Osteocyte (in vitro differentiated cells): ENCODE data around the gene SOX5. TPM values are rescaled to one million over a fixed set of nuclear protein-coding genes. Genes with fewer than 3 reads are reported as not detected.

Experiments used
- DNase-seq: peaks from one replicate; pipeline ENCODE4 v3.0.0; 2021; ENCODE audit warnings: mixed read lengths; ENCODE audit not compliant: unreplicated experiment; ENCODE audit errors: extremely low spot score
- H3K27ac Mint-ChIP-seq: one replicate; pipeline ENCODE4 v1.8.0; 2021; ENCODE audit warnings: mild to moderate bottlenecking, mixed read lengths; ENCODE audit not compliant: unreplicated experiment
- H3K27me3 Mint-ChIP-seq: one replicate; pipeline ENCODE4 v1.8.0; 2021; ENCODE audit warnings: mixed read lengths; ENCODE audit not compliant: unreplicated experiment
- H3K36me3 Mint-ChIP-seq: one replicate; pipeline ENCODE4 v1.8.0; 2021; ENCODE audit warnings: mixed read lengths; ENCODE audit not compliant: unreplicated experiment
- H3K4me1 Mint-ChIP-seq: one replicate; pipeline ENCODE4 v1.8.0; 2021; ENCODE audit warnings: mixed read lengths; ENCODE audit not compliant: unreplicated experiment
- H3K4me3 Mint-ChIP-seq: one replicate; pipeline ENCODE4 v1.8.0; 2021; ENCODE audit warnings: mild to moderate bottlenecking, moderate library complexity, mixed read lengths; ENCODE audit not compliant: unreplicated experiment
- H3K9me3 Mint-ChIP-seq: one replicate; pipeline ENCODE4 v1.8.0; 2021; ENCODE audit warnings: mixed read lengths; ENCODE audit not compliant: unreplicated experiment
- total RNA-seq: library from RNA; stranded (reverse); gene quantifications from 2 replicates; pipeline ENCODE4 v1.2.1, GENCODE V29; 2021
- TF ChIP-seq, protein P1 (sequence below): fragments of 200-600 bp; sonication (generic); IDR thresholded peaks from 2 replicates; pipeline ENCODE4 v1.5.0; 2021; ENCODE audit warnings: antibody characterized with exemption, mild to moderate bottlenecking, moderate library complexity

The SOX5 gene
- total RNA-seq, 1 donor from 2014 or later, result 6.3 TPM

DNA sequence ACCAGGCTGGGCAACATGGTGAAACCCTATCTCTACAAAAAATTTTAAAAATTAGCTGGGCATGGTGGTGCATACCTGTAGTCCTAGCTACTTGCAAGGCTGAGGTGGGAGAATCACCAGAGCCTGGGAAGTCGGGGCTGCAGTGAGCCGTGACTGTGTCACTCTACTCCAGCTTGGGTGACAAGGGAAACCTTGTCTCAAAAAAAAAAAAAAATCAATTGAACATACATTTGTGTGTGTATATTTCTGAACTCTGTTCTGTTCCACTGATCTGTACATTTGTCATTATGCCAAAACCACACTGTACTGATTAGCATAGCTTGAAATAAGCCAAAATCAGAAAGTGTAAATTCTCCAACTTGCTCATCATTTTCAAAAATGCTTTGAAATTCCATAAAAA, 254.6 kb downstream of the SOX5 start:
- TF ChIP-seq, protein P1, sequence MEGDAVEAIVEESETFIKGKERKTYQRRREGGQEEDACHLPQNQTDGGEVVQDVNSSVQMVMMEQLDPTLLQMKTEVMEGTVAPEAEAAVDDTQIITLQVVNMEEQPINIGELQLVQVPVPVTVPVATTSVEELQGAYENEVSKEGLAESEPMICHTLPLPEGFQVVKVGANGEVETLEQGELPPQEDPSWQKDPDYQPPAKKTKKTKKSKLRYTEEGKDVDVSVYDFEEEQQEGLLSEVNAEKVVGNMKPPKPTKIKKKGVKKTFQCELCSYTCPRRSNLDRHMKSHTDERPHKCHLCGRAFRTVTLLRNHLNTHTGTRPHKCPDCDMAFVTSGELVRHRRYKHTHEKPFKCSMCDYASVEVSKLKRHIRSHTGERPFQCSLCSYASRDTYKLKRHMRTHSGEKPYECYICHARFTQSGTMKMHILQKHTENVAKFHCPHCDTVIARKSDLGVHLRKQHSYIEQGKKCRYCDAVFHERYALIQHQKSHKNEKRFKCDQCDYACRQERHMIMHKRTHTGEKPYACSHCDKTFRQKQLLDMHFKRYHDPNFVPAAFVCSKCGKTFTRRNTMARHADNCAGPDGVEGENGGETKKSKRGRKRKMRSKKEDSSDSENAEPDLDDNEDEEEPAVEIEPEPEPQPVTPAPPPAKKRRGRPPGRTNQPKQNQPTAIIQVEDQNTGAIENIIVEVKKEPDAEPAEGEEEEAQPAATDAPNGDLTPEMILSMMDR, result no peak
- Mint-ChIP-seq H3K4me3 (no peak overlapping the region), H3K9me3 (peaks cover 13% of the 10 kb centered on the region), H3K27me3 (no peaks in the 10 kb centered on the region), H3K27ac (no peak overlapping the region), H3K4me1 (no peaks in the 10 kb centered on the region), H3K36me3 (peaks cover 2% of the 10 kb centered on the region)
- DNase-seq, result no peak

DNA sequence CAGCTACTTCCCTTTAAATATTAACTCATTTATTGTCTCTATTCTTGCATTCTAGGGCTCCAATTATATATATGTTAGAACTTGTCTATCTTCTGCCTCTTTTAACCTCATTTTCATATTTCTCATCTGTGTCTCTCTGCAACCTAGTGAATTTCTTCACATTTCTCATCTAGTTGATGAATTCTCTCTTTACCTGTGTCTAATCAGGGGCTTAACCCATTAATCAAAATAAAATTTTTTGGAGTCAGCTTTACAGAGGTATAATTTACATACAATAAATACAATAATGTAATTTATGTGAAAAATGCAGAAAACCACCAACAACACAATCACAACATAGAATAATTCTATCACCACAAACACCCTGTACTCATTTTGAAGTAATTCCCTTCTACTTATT, 255.2 kb downstream of the SOX5 start:
- TF ChIP-seq, protein P1, result no peak
- Mint-ChIP-seq H3K27ac (no peak overlapping the region), H3K4me3 (no peak overlapping the region), H3K4me1 (no peaks in the 10 kb centered on the region), H3K36me3 (peaks cover 2% of the 10 kb centered on the region), H3K27me3 (no peaks in the 10 kb centered on the region), H3K9me3 (peaks cover 13% of the 10 kb centered on the region)
- DNase-seq, result no peak

DNA sequence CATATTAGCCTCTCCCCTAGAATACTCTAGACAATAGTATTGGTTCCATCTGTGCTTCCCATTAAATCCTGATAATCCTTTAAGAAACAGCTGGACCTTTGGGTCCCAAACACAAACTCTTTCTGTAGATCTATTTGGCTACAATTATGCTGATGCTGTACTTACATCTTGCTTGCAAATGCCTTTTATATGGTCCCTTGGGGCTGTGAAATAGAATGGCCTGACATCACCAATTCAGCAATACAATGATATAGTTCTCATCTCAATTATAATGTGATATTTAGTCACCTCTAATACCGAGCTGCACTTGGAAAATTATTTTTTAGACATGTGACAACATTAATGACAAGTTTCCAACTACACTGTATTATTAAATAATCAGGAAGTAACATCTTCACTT, 261.5 kb downstream of the SOX5 start:
- no peak for DNase-seq
- no peaks in the 10 kb centered on the region for H3K27me3 Mint-ChIP-seq
- no peak overlapping the region for H3K27ac Mint-ChIP-seq
- H3K9me3 Mint-ChIP-seq, result no peaks in the 10 kb centered on the region
- H3K36me3 Mint-ChIP-seq, result no peaks in the 10 kb centered on the region
- TF ChIP-seq, protein P1, result no peak
- no peak overlapping the region for H3K4me3 Mint-ChIP-seq
- H3K4me1 Mint-ChIP-seq, result no peaks in the 10 kb centered on the region

DNA sequence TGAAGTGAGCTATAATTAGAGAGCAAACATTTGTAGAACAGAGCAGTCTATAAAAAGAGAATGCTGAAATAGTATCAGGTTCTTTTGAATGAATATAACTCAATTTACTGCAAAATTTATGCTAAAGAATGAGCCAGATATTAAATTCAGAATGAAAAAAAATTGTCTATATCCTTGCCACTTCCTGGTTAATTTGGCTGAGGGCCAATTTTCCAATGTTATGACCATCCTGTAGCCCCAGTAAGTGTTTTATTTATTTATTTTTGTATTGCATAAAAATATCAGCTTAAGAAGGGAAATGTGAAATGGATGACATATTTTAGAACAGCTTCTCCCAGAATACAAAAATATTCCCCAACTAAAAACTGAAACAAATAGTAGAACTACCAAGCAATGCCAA, 263.4 kb downstream of the SOX5 start:
- Mint-ChIP-seq H3K27ac (no peak overlapping the region), H3K9me3 (no peaks in the 10 kb centered on the region), H3K36me3 (no peaks in the 10 kb centered on the region), H3K4me1 (no peaks in the 10 kb centered on the region), H3K27me3 (no peaks in the 10 kb centered on the region), H3K4me3 (no peak overlapping the region)
- no peak for DNase-seq
- TF ChIP-seq, protein P1, result no peak

DNA sequence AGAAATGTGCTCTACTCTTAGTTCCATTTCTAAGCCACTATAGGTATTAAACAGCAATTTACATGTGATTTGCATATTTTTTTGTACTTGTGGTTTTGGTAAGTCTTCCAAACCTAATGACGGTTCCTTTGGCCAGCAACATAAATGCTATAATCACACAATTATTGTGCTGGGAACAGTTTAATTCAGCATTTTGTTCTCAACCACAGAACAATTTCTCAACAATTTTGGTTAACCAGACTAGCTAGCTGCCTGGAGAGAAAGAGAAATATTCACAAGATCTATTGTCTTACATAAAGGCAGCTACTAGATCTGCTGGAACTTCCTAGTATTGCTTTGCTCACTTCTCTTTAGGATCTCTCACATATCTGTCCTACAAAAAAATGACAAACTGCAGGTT, 265.3 kb downstream of the SOX5 start:
- Mint-ChIP-seq H3K4me1 (no peaks in the 10 kb centered on the region), H3K4me3 (no peak overlapping the region), H3K36me3 (no peaks in the 10 kb centered on the region)

More for the DNA sequence above, 265.3 kb downstream of the SOX5 start:
- DNase-seq, result no peak
- Mint-ChIP-seq H3K9me3 (no peaks in the 10 kb centered on the region), H3K27ac (no peak overlapping the region), H3K27me3 (no peaks in the 10 kb centered on the region)
- TF ChIP-seq, protein P1, result no peak
